K562 (cell line): ENCODE data around the gene MT1E.

Experiments used
- HLTF ChIP-seq: fragments of 450-650 bp; IDR thresholded peaks from 2 replicates; pipeline ENCODE4 v1.6.1; 2016
- KDM1A ChIP-seq, 2 experiments: fragments of 450-650 bp; IDR thresholded peaks; 2 replicates each; pipeline ENCODE4 v1.6.1; 2016; ENCODE audit warnings: mild to moderate bottlenecking in 2 of 2
- STAT6 ChIP-seq: sonication (generic); formaldehyde crosslinking; IDR thresholded peaks from 2 replicates; pipeline ENCODE4 v1.8.1; 2023; ENCODE audit warnings: mild to moderate bottlenecking, missing genetic modification reagents
- TF ChIP-seq, protein P1 (sequence below), 3 experiments: IDR thresholded peaks in 2 of 3; conservative IDR thresholded peaks in 1 of 3; 2 replicates each; pipeline ENCODE4 v1.5.1; 2011 to 2012; ENCODE audit warnings: low read length in 3 of 3, mild to moderate bottlenecking in 3 of 3, control low read depth in 2 of 3, improper control_type of control experiment in 1 of 3, inconsistent platforms in 1 of 3, low read depth in 1 of 3, mixed read lengths in 1 of 3, moderate library complexity in 1 of 3; ENCODE audit not compliant: insufficient read depth in 2 of 3
- TF ChIP-seq, protein P2 (sequence below), 2 experiments: IDR thresholded peaks; 2 replicates each; pipeline ENCODE4 v1.6.1; 2011; ENCODE audit warnings: borderline replicate concordance in 1 of 2, control low read depth in 1 of 2, low read depth in 1 of 2, low read length in 1 of 2, mild to moderate bottlenecking in 1 of 2, mixed read lengths in 1 of 2, moderate library complexity in 1 of 2; ENCODE audit not compliant: insufficient read depth in 1 of 2, insufficient read length in 1 of 2, poor library complexity in 1 of 2, severe bottlenecking in 1 of 2; ENCODE audit errors: extremely low read depth in 1 of 2

DNA sequence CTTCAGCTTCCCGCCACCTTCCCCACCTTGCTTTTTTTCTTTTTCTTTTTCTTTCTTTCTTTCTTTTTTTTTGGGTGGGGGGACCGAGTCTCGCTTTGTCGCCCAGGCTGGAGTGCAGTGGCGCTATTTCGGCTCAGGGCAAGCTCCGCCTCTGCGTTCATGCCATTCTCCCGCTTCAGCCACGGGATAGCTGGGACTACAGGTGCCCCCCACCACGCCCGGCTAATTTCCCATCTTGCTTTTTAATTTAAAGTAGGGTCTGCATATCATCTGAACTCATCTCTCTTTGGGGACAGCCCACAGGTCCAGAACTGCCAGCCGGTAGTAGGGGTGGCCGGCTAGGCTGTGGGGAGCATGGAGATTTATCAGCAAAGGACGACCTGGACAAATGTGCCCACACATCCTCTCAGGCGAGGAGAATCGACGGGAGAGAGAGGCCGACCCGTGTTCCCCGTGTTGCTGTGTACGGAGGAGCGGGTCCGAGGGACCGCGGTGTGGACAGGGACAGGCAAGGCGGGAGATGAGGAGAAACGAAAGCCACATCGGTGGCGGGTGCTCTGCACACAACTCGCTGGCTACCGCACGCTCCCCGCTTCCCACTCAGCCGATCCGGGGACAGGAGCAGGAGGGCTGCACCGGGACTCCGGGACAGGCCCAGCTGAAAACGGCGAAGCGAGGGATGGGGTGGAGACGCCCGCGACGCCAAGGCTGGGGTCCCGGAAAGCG is 9.3 kb downstream of the MT1E start:
- no peak for TF ChIP-seq STAT6 (CRISPR knock-in tag)
- no peak for TF ChIP-seq HLTF
- TF ChIP-seq, protein P1, sequence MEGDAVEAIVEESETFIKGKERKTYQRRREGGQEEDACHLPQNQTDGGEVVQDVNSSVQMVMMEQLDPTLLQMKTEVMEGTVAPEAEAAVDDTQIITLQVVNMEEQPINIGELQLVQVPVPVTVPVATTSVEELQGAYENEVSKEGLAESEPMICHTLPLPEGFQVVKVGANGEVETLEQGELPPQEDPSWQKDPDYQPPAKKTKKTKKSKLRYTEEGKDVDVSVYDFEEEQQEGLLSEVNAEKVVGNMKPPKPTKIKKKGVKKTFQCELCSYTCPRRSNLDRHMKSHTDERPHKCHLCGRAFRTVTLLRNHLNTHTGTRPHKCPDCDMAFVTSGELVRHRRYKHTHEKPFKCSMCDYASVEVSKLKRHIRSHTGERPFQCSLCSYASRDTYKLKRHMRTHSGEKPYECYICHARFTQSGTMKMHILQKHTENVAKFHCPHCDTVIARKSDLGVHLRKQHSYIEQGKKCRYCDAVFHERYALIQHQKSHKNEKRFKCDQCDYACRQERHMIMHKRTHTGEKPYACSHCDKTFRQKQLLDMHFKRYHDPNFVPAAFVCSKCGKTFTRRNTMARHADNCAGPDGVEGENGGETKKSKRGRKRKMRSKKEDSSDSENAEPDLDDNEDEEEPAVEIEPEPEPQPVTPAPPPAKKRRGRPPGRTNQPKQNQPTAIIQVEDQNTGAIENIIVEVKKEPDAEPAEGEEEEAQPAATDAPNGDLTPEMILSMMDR (IDR thresholded peaks at IDR 0.05 in 2 of 3, conservative IDR thresholded peaks at IDR 0.05 in 1 of 3; ENCODE audit: insufficient read depth in 2 of 3, low read depth in 1 of 3, low read length in 3 of 3): no peak
- TF ChIP-seq, protein P2, sequence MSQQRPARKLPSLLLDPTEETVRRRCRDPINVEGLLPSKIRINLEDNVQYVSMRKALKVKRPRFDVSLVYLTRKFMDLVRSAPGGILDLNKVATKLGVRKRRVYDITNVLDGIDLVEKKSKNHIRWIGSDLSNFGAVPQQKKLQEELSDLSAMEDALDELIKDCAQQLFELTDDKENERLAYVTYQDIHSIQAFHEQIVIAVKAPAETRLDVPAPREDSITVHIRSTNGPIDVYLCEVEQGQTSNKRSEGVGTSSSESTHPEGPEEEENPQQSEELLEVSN (IDR thresholded peaks at IDR 0.05; ENCODE audit: borderline replicate concordance in 1 of 2, extremely low read depth in 1 of 2, insufficient read depth in 1 of 2, insufficient read length in 1 of 2, low read depth in 1 of 2, low read length in 1 of 2, poor library complexity in 1 of 2, severe bottlenecking in 1 of 2): no peak
- TF ChIP-seq KDM1A (IDR thresholded peaks at IDR 0.05): no peak
